Esophagus (tissue), 2 donors: ENCODE results near the gene KIAA1328. TPM values are rescaled to one million over a fixed set of nuclear protein-coding genes. Genes with fewer than 3 reads are reported as not detected.
"Not testable (repeated sequence)": the region's sequence is repeated elsewhere in the genome, so short reads cannot be mapped to it uniquely, and the experiment has no call there.

Experiments used
- H3K27ac ChIP-seq, 2 donors: one replicate each; pipeline ENCODE4 v1.5.1; 2013; ENCODE audit warnings: low read depth in 2 of 2, mild to moderate bottlenecking in 2 of 2, inconsistent platforms in 1 of 2, low read length in 1 of 2, moderate library complexity in 1 of 2
- H3K27me3 ChIP-seq, 2 donors: one replicate each; pipeline ENCODE4 v1.6.1; 2013; ENCODE audit warnings: low read length in 2 of 2, control low read depth in 1 of 2, mild to moderate bottlenecking in 1 of 2; ENCODE audit not compliant: insufficient read depth in 2 of 2, control insufficient read depth in 1 of 2
- H3K36me3 ChIP-seq, 2 donors: one replicate each; pipeline ENCODE4 v1.6.1; 2013; ENCODE audit warnings: low read length in 1 of 2; ENCODE audit not compliant: control insufficient read depth in 2 of 2, insufficient read depth in 2 of 2
- H3K4me1 ChIP-seq, 2 donors: one replicate each; pipeline ENCODE4 v1.6.1; 2013; ENCODE audit warnings: low read length in 1 of 2; ENCODE audit not compliant: control insufficient read depth in 2 of 2, insufficient read depth in 2 of 2
- H3K4me3 ChIP-seq, 2 donors: one replicate each; pipeline ENCODE4 v1.5.1; 2013; ENCODE audit warnings: low read length in 2 of 2, mild to moderate bottlenecking in 2 of 2, low read depth in 1 of 2, moderate library complexity in 1 of 2
- H3K9me3 ChIP-seq, 2 donors: one replicate each; pipeline ENCODE4 v1.6.1; 2013; ENCODE audit warnings: mild to moderate bottlenecking in 2 of 2, low read depth in 1 of 2, low read length in 1 of 2, moderate library complexity in 1 of 2; ENCODE audit not compliant: control insufficient read depth in 2 of 2, insufficient read depth in 1 of 2
- WGBS, 2 donors: extraction: QIAGEN DNeasy Blood & Tissue Kit; methylation state at CpG; one replicate each; pipeline ENCODE4 v1.1.7; 2013; 5-methylcytosine and 5-hydroxymethylcytosine counted together
- polyA plus RNA-seq, 2 donors: library from polyadenylated mRNA; stranded (reverse); fragments of 200-250 nt; gene quantifications; one replicate each; pipeline ENCODE4 v1.2.3, GENCODE V29; 2013
- donor health status: healthy with polysubstance abuse.
- donor health status: Bipolar disorder and iron deficiency.

KIAA1328 gene
- polyA plus RNA-seq, 2 donors, result 1.9 to 2.6 TPM

GRCh38 chr18:36890598-36890997 is 61.7 kb downstream of the KIAA1328 start:
- no peaks in the 10 kb centered on the region for H3K27me3 ChIP-seq
- H3K36me3 ChIP-seq, result no peaks in the 10 kb centered on the region
- no peaks in the 10 kb centered on the region for H3K9me3 ChIP-seq
- no peak overlapping the region for H3K4me3 ChIP-seq
- 97% methylated on average over 3 of the region's 3 CpGs for WGBS, 2 donors
- H3K4me1 ChIP-seq, result no peaks in the 10 kb centered on the region
- no peak overlapping the region for H3K27ac ChIP-seq

- Histone ChIP-seq H3K36me3 (no peaks in the 10 kb centered on the region), H3K27ac (no peak overlapping the region), H3K4me3 (no peak overlapping the region), H3K9me3 (no peaks in the 10 kb centered on the region), H3K4me1 (no peaks in the 10 kb centered on the region), H3K27me3 (no peaks in the 10 kb centered on the region)
- WGBS, 2 donors, result 86 to 94% methylated on average over 5 of the region's 5 CpGs
These were observed 64.3 kb downstream of the KIAA1328 start for GRCh38 chr18:36893227-36893626.

DNA sequence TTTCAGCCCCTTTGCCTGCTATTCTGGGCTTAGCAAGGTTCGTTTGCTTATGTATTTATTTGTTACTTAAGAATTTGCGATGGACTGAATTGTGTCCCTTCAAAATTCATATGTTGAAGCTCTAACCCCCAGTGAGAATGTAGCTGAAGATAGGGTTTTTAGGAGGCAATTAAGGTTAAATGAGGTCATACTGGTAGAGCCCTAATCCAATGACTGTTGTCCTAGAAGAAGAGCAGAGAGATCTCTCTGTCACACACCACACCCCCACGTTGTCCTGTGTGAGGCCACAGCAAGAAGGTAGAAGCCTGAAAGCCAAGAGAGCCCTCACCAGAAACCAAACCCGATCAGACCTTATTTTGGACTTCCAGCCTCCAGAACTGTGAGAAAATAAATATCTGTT is 66.7 kb downstream of the KIAA1328 start:
- H3K27me3 ChIP-seq, result no peaks in the 10 kb centered on the region
- H3K27ac ChIP-seq, result no peak overlapping the region
- no peaks in the 10 kb centered on the region for H3K36me3 ChIP-seq
- no peak overlapping the region for H3K4me3 ChIP-seq
- no peaks in the 10 kb centered on the region for H3K9me3 ChIP-seq
- WGBS, 2 donors, result 85 to 89% methylated on average over 4 of the region's 4 CpGs
- H3K4me1 ChIP-seq, result no peaks in the 10 kb centered on the region

DNA sequence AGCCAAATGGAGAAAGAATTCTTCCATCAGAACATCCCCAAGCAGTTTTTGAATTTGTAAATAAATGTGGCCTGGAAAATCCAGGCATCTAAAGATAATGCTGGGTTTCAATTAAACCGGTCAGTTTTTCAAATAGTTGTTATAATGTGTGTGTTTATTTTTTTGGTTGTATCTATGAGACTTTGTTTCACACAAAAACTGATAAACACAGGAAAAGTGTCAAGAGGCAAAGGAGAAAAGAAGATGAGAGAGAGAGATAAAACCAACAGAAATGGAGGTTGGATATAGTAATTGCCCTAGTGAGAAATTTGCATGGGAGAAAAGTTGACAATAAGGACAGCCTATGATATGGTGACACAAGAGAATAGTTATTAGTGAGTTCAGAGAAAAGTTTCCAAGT is 68.3 kb downstream of the KIAA1328 start:
- Histone ChIP-seq H3K4me3 (no peak overlapping the region), H3K9me3 (no peaks in the 10 kb centered on the region), H3K27me3 (no peaks in the 10 kb centered on the region), H3K36me3 (no peaks in the 10 kb centered on the region), H3K4me1 (no peaks in the 10 kb centered on the region), H3K27ac (no peak overlapping the region)
- 73 to 91% methylated on average over 1 of the region's 1 CpG for WGBS, 2 donors

DNA sequence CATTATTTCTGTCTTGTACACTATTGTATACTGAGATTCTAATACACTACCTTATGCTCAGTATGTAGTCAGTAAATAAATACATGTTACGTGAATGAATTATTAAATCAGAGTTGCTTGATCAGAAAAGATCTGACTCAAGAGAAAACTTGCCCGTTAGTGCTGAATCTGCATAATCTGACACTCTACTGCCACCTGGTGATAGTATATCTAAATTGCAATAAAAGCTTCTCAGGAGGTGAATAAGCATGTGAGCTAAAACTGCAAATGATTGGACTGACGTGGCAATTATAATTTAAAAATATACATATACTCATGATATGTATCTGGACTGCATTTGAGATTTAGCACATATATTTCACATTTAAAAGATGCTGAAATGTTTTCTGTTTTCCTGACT is 70.4 kb downstream of the KIAA1328 start:
- no peak overlapping the region for H3K4me3 ChIP-seq
- WGBS, 2 donors, result 90 to 92% methylated on average over 3 of the region's 3 CpGs
- no peaks in the 10 kb centered on the region for H3K9me3 ChIP-seq
- H3K27me3 ChIP-seq, result no peaks in the 10 kb centered on the region
- no peaks in the 10 kb centered on the region for H3K36me3 ChIP-seq
- no peaks in the 10 kb centered on the region for H3K4me1 ChIP-seq
- H3K27ac ChIP-seq, result no peak overlapping the region

- WGBS, 2 donors, result 96 to 97% methylated on average over 4 of the region's 4 CpGs
- Histone ChIP-seq H3K9me3 (no peaks in the 10 kb centered on the region), H3K4me1 (no peaks in the 10 kb centered on the region), H3K27ac (no peak overlapping the region), H3K27me3 (no peaks in the 10 kb centered on the region), H3K36me3 (no peaks in the 10 kb centered on the region), H3K4me3 (no peak overlapping the region)
These were observed 71.5 kb downstream of the KIAA1328 start for GRCh38 chr18:36900466-36900865.

- Histone ChIP-seq H3K9me3 (no peaks in the 10 kb centered on the region), H3K27ac (no peak overlapping the region), H3K4me3 (no peak overlapping the region), H3K36me3 (no peaks in the 10 kb centered on the region), H3K27me3 (no peaks in the 10 kb centered on the region), H3K4me1 (no peaks in the 10 kb centered on the region)
- WGBS, 2 donors, result 67 to 71% methylated on average over 1 of the region's 1 CpG
These were observed 72.4 kb downstream of the KIAA1328 start for GRCh38 chr18:36901277-36901701.

GRCh38 chr18:36903215-36903928 is 74.4 kb downstream of the KIAA1328 start:
- no peaks in the 10 kb centered on the region for H3K9me3 ChIP-seq
- H3K36me3 ChIP-seq, result no peaks in the 10 kb centered on the region
- H3K4me3 ChIP-seq, result no peak overlapping the region
- H3K27ac ChIP-seq, result no peak overlapping the region
- H3K27me3 ChIP-seq, result no peaks in the 10 kb centered on the region
- H3K4me1 ChIP-seq, result no peaks in the 10 kb centered on the region
- WGBS, 2 donors, result 77 to 84% methylated on average over 3 of the region's 3 CpGs

- Histone ChIP-seq H3K4me1 (no peaks in the 10 kb centered on the region), H3K27me3 (no peaks in the 10 kb centered on the region)
These were observed 76.6 kb downstream of the KIAA1328 start for GRCh38 chr18:36905571-36905970.

DNA sequence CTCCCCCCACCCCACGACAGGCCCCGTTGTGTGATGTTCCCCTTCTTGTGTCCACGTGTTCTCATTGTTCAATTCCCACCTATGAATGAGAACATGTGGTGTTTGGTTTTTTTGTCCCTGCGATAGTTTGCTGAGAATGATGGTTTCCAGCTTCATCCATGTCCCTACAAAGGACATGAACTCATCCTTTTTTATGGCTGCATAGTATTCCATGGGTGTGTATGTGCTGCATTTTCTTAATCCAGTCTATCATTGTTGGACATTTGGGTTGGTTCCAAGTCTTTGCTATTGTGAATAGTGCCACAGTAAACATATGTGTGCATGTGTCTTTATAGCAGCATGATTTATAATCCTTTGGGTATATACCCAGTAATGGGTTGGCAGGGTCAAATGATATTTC is 80.4 kb downstream of the KIAA1328 start:
- H3K27me3 ChIP-seq, H3K4me3 ChIP-seq, H3K27ac ChIP-seq, H3K9me3 ChIP-seq, H3K4me1 ChIP-seq, H3K36me3 ChIP-seq: not testable (repeated sequence)
- WGBS, 2 donors, result 98 to 99% methylated on average over 4 of the region's 4 CpGs

More at GRCh38 chr18:36905571-36905970, 76.6 kb downstream of the KIAA1328 start:
- Histone ChIP-seq H3K36me3 (no peaks in the 10 kb centered on the region), H3K27ac (no peak overlapping the region), H3K4me3 (no peak overlapping the region), H3K9me3 (no peaks in the 10 kb centered on the region)
